ENCODE results near the gene CDK9.
"Not testable (repeated sequence)": the region's sequence is repeated elsewhere in the genome, so short reads cannot be mapped to it uniquely, and the experiment has no call there.

CDK9 gene

GRCh38 chr9:127780909-127781308, 4.9 kb upstream of the CDK9 start:
- DNase-seq = not testable (repeated sequence)

- no peak for DNase-seq
Measured at GRCh38 chr9:127781806-127782205, 4.0 kb upstream of the CDK9 start.

GRCh38 chr9:127783111-127784008, 2.5 kb upstream of the CDK9 start:
- peak; percentile 54 to 93 (median 66) for DNase-seq

- peak; percentile 79 to 91 (median 85) for DNase-seq
Measured at GRCh38 chr9:127785023-127785932, 556 bp upstream of the CDK9 start.

GRCh38 chr9:127786773-127787104, 905 bp downstream of the CDK9 start:
- no peak for DNase-seq

- DNase-seq = no peak
Measured at GRCh38 chr9:127788337-127789011, 2.6 kb downstream of the CDK9 start.

- no peak for DNase-seq
Measured at GRCh38 chr9:127789179-127789578, 3.3 kb downstream of the CDK9 start.

- DNase-seq = no peak
Measured at GRCh38 chr9:127790094-127790855, 4.4 kb downstream of the CDK9 start.

GRCh38 chr9:127791085-127791484, 5.3 kb downstream of the CDK9 start:
- no peak for DNase-seq

GRCh38 chr9:127792417-127793031, 6.7 kb downstream of the CDK9 start:
- no peak for DNase-seq

GRCh38 chr9:127793093-127793708, 7.4 kb downstream of the CDK9 start:
- DNase-seq = no peak

- no peak for DNase-seq
Measured at GRCh38 chr9:127794001-127794791, 8.4 kb downstream of the CDK9 start.

- DNase-seq = no peak
Measured at GRCh38 chr9:127796225-127796813, 10.5 kb downstream of the CDK9 start.

- no peak for DNase-seq
Measured at GRCh38 chr9:127796852-127797370, 11.1 kb downstream of the CDK9 start.

- no peak for DNase-seq
Measured at GRCh38 chr9:127801955-127802575, 16.2 kb downstream of the CDK9 start.

- DNase-seq = peak; percentile 71 to 86 (median 78)
Measured at GRCh38 chr9:127802576-127803443, 17.0 kb downstream of the CDK9 start, which contains the start of gene FPGS. Gene FPGS (plus strand): TSS chr9:127802882. CDS start chr9:127802925, 43 bp downstream.

GRCh38 chr9:127803507-127804352, 17.9 kb downstream of the CDK9 start:
- no peak for DNase-seq

Measured in T-helper 1 cell (primary cell).